Measurements from ENCODE around the gene P2RY11.
A peak's percentile ranks its signal among the peaks of the same experiment; 100 is the strongest.

P2RY11 gene

GRCh38 chr19:10115392-10116084 lies 4.0 kb downstream of the P2RY11 start:
- TF ChIP-seq ARNT (IDR thresholded peaks at IDR 0.05) = no peak
- TF ChIP-seq ZNF384 (IDR thresholded peaks at IDR 0.05) = no peak
- no peak for TF ChIP-seq L3MBTL2 (conservative IDR thresholded peaks at IDR 0.05)
- TF ChIP-seq NFRKB (IDR thresholded peaks at IDR 0.05) = no peak
- TF ChIP-seq ELF4 (IDR thresholded peaks at IDR 0.05) = peak; percentile 11; the same call in 1 of the 2 replicates
- no peak for TF ChIP-seq FOXK2 (IDR thresholded peaks at IDR 0.05)
- TF ChIP-seq HDGF (IDR thresholded peaks at IDR 0.05; ENCODE audit: borderline replicate concordance) = 0 out of 2 replicates have a peak, but pooled peaks have one; percentile 15
- ChIA-PET CTCF (no interaction called here), POLR2A (interaction anchor here (1.8 to 4.3 kb wide), 3 partner anchors 9 to 18 kb away, joined by 5 to 24 read pairs (median 17); partner anchors contain the start of gene PPAN)
- no peak for DNase-seq (ENCODE audit: extremely low spot score)

GRCh38 chr19:10116085-10116865 lies 4.8 kb downstream of the P2RY11 start:
- no peak for DNase-seq (ENCODE audit: extremely low spot score)
- POLR2A ChIA-PET = interaction anchor here (1.8 to 4.3 kb wide), 3 partner anchors 10 to 19 kb away, joined by 5 to 24 read pairs (median 17); partner anchors contain the start of gene PPAN
- no peak for TF ChIP-seq HDGF (IDR thresholded peaks at IDR 0.05; ENCODE audit: borderline replicate concordance)
- TF ChIP-seq SP1 (IDR thresholded peaks at IDR 0.05) = no peak
- TF ChIP-seq FOXM1 (IDR thresholded peaks at IDR 0.05; ENCODE audit: borderline replicate concordance) = no peak
- no peak for TF ChIP-seq SUZ12 (IDR thresholded peaks at IDR 0.05)
- no peak for TF ChIP-seq BHLHE40 (IDR thresholded peaks at IDR 0.05; ENCODE audit: borderline replicate concordance)
- no peak for TF ChIP-seq FOXK2 (IDR thresholded peaks at IDR 0.05)
- no peak for TF ChIP-seq ELF4 (IDR thresholded peaks at IDR 0.05)
- no peak for TF ChIP-seq FOXA1 (IDR thresholded peaks at IDR 0.05)
- TF ChIP-seq LEF1 (IDR thresholded peaks at IDR 0.05; ENCODE audit: borderline replicate concordance) = no peak
- no peak for TF ChIP-seq NFRKB (IDR thresholded peaks at IDR 0.05)
- no peak for TF ChIP-seq TARDBP (IDR thresholded peaks at IDR 0.05)
- no peak for TF ChIP-seq CTBP1 (IDR thresholded peaks at IDR 0.05; ENCODE audit: borderline replicate concordance)
- no peak for TF ChIP-seq PKNOX1 (IDR thresholded peaks at IDR 0.05)
- TF ChIP-seq L3MBTL2 (conservative IDR thresholded peaks at IDR 0.05) = no peak
- no peak for TF ChIP-seq ZNF384 (IDR thresholded peaks at IDR 0.05)
- TF ChIP-seq ARNT (IDR thresholded peaks at IDR 0.05) = no peak
- CTCF ChIA-PET = no interaction called here

GRCh38 chr19:10116866-10117616 lies 5.5 kb downstream of the P2RY11 start:
- no peak for TF ChIP-seq FOXM1 (IDR thresholded peaks at IDR 0.05; ENCODE audit: borderline replicate concordance)
- no peak for TF ChIP-seq FOXK2 (IDR thresholded peaks at IDR 0.05)
- no peak for TF ChIP-seq BHLHE40 (IDR thresholded peaks at IDR 0.05; ENCODE audit: borderline replicate concordance)
- TF ChIP-seq SUZ12 (IDR thresholded peaks at IDR 0.05) = no peak
- TF ChIP-seq SP1 (IDR thresholded peaks at IDR 0.05) = no peak
- no peak for TF ChIP-seq LEF1 (IDR thresholded peaks at IDR 0.05; ENCODE audit: borderline replicate concordance)
- TF ChIP-seq ELF4 (IDR thresholded peaks at IDR 0.05) = no peak
- no peak for TF ChIP-seq NFRKB (IDR thresholded peaks at IDR 0.05)
- TF ChIP-seq HDGF (IDR thresholded peaks at IDR 0.05; ENCODE audit: borderline replicate concordance) = no peak
- TF ChIP-seq PKNOX1 (IDR thresholded peaks at IDR 0.05) = no peak
- no peak for TF ChIP-seq ZNF384 (IDR thresholded peaks at IDR 0.05)
- TF ChIP-seq CTBP1 (IDR thresholded peaks at IDR 0.05; ENCODE audit: borderline replicate concordance) = no peak
- DNase-seq (ENCODE audit: extremely low spot score) = no peak
- POLR2A ChIA-PET = interaction anchor here (1.5 to 3.0 kb wide), 3 partner anchors 11 to 13 kb away, joined by 5 to 17 read pairs (median 5); partner anchors contain the start of gene PPAN
- CTCF ChIA-PET = no interaction called here

GRCh38 chr19:10118960-10119359 lies 7.5 kb downstream of the P2RY11 start:
- TF ChIP-seq PKNOX1 (IDR thresholded peaks at IDR 0.05) (no peak), ELF4 (IDR thresholded peaks at IDR 0.05) (no peak), NFRKB (IDR thresholded peaks at IDR 0.05) (no peak), ARNT (IDR thresholded peaks at IDR 0.05) (no peak), CTBP1 (IDR thresholded peaks at IDR 0.05; ENCODE audit: borderline replicate concordance) (no peak), SP1 (IDR thresholded peaks at IDR 0.05) (no peak), TARDBP (IDR thresholded peaks at IDR 0.05) (no peak), FOXA1 (IDR thresholded peaks at IDR 0.05) (no peak), LEF1 (IDR thresholded peaks at IDR 0.05; ENCODE audit: borderline replicate concordance) (no peak)

GRCh38 chr19:10120538-10121189 lies 9.2 kb downstream of the P2RY11 start:
- no peak for TF ChIP-seq SP1 (IDR thresholded peaks at IDR 0.05)
- TF ChIP-seq PKNOX1 (IDR thresholded peaks at IDR 0.05) = no peak
- TF ChIP-seq FOXK2 (IDR thresholded peaks at IDR 0.05) = no peak
- TF ChIP-seq TARDBP (IDR thresholded peaks at IDR 0.05) = no peak
- CTCF ChIA-PET = interaction anchor here (0.7 to 1.4 kb wide), 3 partner anchors 12 to 17 kb away, joined by 3 read pairs; no protein-coding TSS in a partner anchor
- no peak for DNase-seq (ENCODE audit: extremely low spot score)
- POLR2A ChIA-PET = interaction anchor here (0.8 to 2.5 kb wide), 3 partner anchors 15 to 74 kb away, joined by 3 to 13 read pairs (median 4); partner anchors contain the start of genes DNMT1 and PPAN

More at GRCh38 chr19:10118960-10119359, 7.5 kb downstream of the P2RY11 start:
- POLR2A ChIA-PET = interaction anchor here (0.7 to 2.5 kb wide), 3 partner anchors 12 to 23 kb away, joined by 3 to 13 read pairs (median 5); partner anchors contain the start of gene PPAN
- CTCF ChIA-PET = no interaction called here
- DNase-seq (ENCODE audit: extremely low spot score) = no peak

All from HEK293T (cell line).